Skeletal muscle cell (primary cell): ENCODE data around the gene GPS2.

ENCODE experiments used
- DNase-seq: peaks from one replicate; pipeline ENCODE4 v3.0.0-alpha.2; 2010; ENCODE audit warnings: low read depth
- H3K4me3 ChIP-seq: 2 replicates; pipeline ENCODE4 v1.5.1; 2011; ENCODE audit warnings: low read depth, mild to moderate bottlenecking, control low read depth, low read length, moderate library complexity

GPS2 gene

GRCh38 chr17:7314719-7315569 is at the start of gene GPS2:
TSS of gene GPS2 (minus strand) at chr17:7315360. CDS start at chr17:7315052, 308 bp downstream.
- peak within 1 kb of the TSS; percentile 81 for H3K4me3 ChIP-seq
- DNase-seq: no peak

- H3K4me3 ChIP-seq: no peak overlapping the region
- no peak for DNase-seq
Measured at GRCh38 chr17:7363311-7363710, 48.2 kb upstream of the GPS2 start.

- H3K4me3 ChIP-seq: no peak overlapping the region
- DNase-seq: no peak
Measured at GRCh38 chr17:7361906-7362305, 46.7 kb upstream of the GPS2 start.

GRCh38 chr17:7357381-7357780 is 42.2 kb upstream of the GPS2 start:
- H3K4me3 ChIP-seq: no peak overlapping the region

GRCh38 chr17:7356756-7357155 is 41.6 kb upstream of the GPS2 start:
- DNase-seq: no peak

More at GRCh38 chr17:7357381-7357780, 42.2 kb upstream of the GPS2 start:
- no peak for DNase-seq

GRCh38 chr17:7356072-7356549 is 41.0 kb upstream of the GPS2 start:
- no peak overlapping the region for H3K4me3 ChIP-seq

More at GRCh38 chr17:7356756-7357155, 41.6 kb upstream of the GPS2 start:
- H3K4me3 ChIP-seq: no peak overlapping the region

GRCh38 chr17:7355573-7355972 is 40.4 kb upstream of the GPS2 start:
- DNase-seq: no peak
- H3K4me3 ChIP-seq: no peak overlapping the region

More at GRCh38 chr17:7356072-7356549, 41.0 kb upstream of the GPS2 start:
- DNase-seq: no peak

GRCh38 chr17:7355053-7355452 is 39.9 kb upstream of the GPS2 start, which contains the start of gene TMEM95:
TSS of gene TMEM95 (plus strand) at chr17:7355156. CDS start at chr17:7355205, 49 bp downstream.
- peak within 1 kb of the TSS; percentile 8 for H3K4me3 ChIP-seq
- DNase-seq: no peak

GRCh38 chr17:7354262-7354843 is 39.2 kb upstream of the GPS2 start:
- peak; percentile 54 for DNase-seq
- no peak overlapping the region for H3K4me3 ChIP-seq

GRCh38 chr17:7352910-7353635 is 37.9 kb upstream of the GPS2 start:
- peak overlapping the region; percentile 96 for H3K4me3 ChIP-seq
- no peak for DNase-seq

- H3K4me3 ChIP-seq: peak overlapping the region; percentile 96
- DNase-seq: no peak
Measured at GRCh38 chr17:7352503-7352889, 37.3 kb upstream of the GPS2 start.

- DNase-seq: peak; percentile 72
- peak within 1 kb of the TSS; percentile 96 for H3K4me3 ChIP-seq
Measured at GRCh38 chr17:7351665-7352502, 36.7 kb upstream of the GPS2 start, which contains the start of gene KCTD11. TSS of gene KCTD11 (plus strand) at chr17:7352162.

GRCh38 chr17:7348478-7349242 is 33.5 kb upstream of the GPS2 start:
- DNase-seq: no peak
- H3K4me3 ChIP-seq: no peak overlapping the region

- no peak overlapping the region for H3K4me3 ChIP-seq
- no peak for DNase-seq
Measured at GRCh38 chr17:7347630-7348477, 32.7 kb upstream of the GPS2 start.

- DNase-seq: no peak
- no peak overlapping the region for H3K4me3 ChIP-seq
Measured at GRCh38 chr17:7346761-7347614, 31.8 kb upstream of the GPS2 start.

- H3K4me3 ChIP-seq: no peak overlapping the region
- no peak for DNase-seq
Measured at GRCh38 chr17:7343250-7343649, 28.1 kb upstream of the GPS2 start.

- DNase-seq: no peak
- no peak overlapping the region for H3K4me3 ChIP-seq
Measured at GRCh38 chr17:7341842-7342241, 26.7 kb upstream of the GPS2 start.
